GM11168 (cell line): ENCODE results near the gene CRY1.
"Not testable (repeated sequence)": the region's sequence is repeated elsewhere in the genome, so short reads cannot be mapped to it uniquely, and the experiment has no call there.

Experiments
- in situ Hi-C: fragments of 300-500 bp; cut with MboI; formaldehyde crosslinking; loops from one replicate; pipeline ENCODE4 v1.12.0; 2022; ENCODE audit warnings: low sequenced_read_pairs; ENCODE audit not compliant: unreplicated experiment

The CRY1 gene

GRCh38 chr12:107026356-107026755, 67.0 kb downstream of the CRY1 start:
- in situ Hi-C loops: not testable (repeated sequence)

DNA sequence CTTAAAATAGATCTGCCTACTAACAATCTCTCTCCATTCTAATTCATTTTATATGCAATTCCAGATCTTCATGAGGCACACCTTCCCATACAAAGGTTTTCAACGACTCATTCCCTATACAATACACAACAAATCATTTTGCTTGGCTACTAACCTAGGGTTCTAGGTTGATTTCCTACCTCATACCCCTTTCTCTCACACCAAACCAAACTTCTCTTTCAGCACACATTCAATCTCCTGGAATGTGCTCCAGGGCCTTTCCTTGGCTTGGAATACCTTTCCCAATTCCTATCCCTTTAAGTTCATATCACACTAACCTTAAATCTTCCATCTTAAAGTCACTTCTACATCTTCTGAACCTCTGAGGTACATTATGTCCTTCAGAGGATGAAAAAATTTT, 67.7 kb downstream of the CRY1 start:
- in situ Hi-C loops: no loop called here

GRCh38 chr12:107019546-107019945, 73.8 kb downstream of the CRY1 start:
- in situ Hi-C loops: no loop called here

DNA sequence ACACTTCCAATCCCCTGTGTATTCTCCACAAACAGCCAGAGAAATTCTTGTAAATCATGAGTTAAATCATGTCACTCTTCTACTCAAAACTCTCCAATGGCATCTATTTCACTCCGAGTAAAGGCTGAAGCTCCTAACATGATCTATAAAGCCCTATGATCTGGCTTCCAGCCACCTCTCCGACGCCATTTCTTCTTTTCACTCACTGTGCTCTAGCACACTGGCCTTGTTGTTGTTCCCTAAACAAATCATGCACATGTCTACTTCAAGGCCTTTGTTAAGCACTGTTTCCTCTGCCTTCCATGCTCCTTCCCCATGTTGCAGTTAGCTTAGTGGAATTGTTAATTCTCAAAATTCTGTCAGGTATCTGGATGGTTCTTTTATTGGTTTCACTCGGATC, 76.3 kb downstream of the CRY1 start:
- in situ Hi-C loops: no loop called here

GRCh38 chr12:107014055-107014454, 79.3 kb downstream of the CRY1 start:
- in situ Hi-C loops: no loop called here

- in situ Hi-C loops: no loop called here
Observed at GRCh38 chr12:107012736-107013425, 80.5 kb downstream of the CRY1 start.

DNA sequence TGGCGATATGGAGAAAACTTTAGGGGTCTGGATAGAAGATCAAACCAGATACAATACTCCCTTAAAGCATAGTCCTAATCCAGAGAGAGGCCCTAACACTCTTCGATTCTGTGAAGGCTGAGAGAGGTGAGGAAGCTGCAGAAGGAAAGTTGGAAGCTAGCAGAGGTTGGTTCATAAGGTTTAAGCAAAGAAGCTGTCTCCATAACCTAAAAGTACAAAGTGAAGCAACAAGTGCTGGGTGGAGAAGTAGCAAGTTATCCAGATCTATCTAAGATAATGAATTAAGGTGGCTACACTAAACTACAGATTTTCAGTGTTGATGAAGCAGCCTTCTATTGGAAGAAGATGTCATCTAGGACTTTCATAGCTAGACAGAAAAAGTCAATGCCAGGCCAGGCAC, 81.8 kb downstream of the CRY1 start:
- in situ Hi-C loops: no loop called here

DNA sequence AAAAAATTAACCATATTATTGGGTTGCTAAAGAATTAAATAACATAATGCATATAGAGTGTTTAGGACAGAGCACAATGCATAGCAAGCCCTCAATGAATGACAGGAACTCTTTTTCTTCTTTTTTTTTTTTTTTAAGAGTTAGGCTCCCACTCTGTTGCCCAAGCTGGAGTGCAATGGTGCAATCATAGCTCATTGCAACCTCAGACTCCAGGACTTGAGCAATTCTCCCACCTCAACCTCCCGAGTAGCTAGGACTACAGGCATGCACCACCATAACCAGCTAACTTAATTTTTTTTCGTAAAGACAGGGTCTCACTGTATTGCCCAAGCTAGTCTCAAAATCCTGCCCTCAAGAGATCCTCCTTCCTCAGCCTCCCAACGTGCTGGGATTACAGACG, 85.9 kb downstream of the CRY1 start:
- in situ Hi-C loops: no loop called here

GRCh38 chr12:107002665-107003064, 90.7 kb downstream of the CRY1 start:
- in situ Hi-C loops: not testable (repeated sequence)

DNA sequence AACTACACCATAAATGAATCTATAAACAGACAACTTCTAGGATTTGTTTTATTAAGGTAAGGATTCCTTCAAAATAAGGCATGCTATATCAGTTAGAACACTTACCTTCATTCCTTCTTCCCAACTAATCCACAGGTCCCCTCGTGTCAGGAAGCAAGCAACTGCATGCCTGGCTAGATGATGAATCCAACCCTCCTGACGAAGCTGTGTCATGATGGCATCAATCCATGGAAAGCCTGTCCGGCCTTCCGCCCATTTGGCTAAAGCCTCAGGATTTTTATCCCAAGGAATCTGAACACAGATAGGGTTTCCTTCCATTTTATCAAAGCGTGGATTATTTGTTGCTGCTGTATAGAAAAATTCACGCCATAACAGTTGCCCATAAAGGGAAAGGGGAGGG, 93.9 kb downstream of the CRY1 start:
- in situ Hi-C loops: no loop called here

DNA sequence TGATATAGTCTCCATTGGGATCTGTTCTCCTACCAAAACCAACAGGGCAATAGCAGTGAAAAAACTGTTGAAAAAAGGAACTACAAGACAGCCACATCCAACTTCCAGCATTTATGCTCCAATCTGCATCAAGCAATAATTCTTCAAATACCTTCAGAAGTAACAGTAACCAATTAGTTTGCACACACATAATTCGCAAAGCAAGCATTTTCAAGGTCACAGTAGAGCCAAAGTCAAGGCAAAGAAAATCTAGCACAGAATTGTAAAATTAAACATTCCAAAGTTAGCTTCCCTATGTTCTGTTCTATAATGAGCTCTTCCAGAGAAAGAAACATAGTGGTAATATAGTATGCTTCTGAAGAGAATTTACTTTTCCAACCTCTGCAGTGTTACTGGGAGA, 95.4 kb downstream of the CRY1 start:
- in situ Hi-C loops: no loop called here

- in situ Hi-C loops: not testable (repeated sequence)
Observed at GRCh38 chr12:106996102-106996501, 97.2 kb downstream of the CRY1 start.

GRCh38 chr12:106994579-106995220, 98.6 kb downstream of the CRY1 start:
- in situ Hi-C loops: no loop called here

- in situ Hi-C loops: no loop called here
Observed at GRCh38 chr12:106987846-106988245, 105.5 kb downstream of the CRY1 start.

- in situ Hi-C loops: no loop called here
Observed at GRCh38 chr12:106986625-106987389, 106.5 kb downstream of the CRY1 start, which contains the start of gene MTERF2. MTERF2 (minus strand) TSS chr12:106987146; CDS start chr12:106978714, 8,432 bp downstream.

DNA sequence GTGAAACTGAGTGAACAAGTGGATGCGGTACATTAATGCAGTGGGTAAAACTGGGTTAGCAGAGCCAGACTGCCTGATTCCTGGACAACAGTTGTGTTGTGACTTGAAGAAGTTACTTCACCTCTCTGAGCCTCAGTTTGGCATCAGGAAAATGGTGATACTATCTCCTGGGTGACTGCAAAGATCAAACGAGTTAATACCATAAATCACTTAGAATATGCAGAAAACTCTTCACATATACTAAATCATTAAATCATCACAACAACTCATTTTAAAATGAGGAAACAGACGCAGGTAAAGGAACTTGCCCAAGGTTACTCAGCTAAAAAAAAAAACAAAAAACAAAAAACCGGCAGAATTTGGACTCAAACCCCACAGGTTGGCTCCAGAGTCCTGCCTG, 107.2 kb downstream of the CRY1 start:
- in situ Hi-C loops: no loop called here

- in situ Hi-C loops: no loop called here
Observed at GRCh38 chr12:106985479-106985878, 107.9 kb downstream of the CRY1 start.

GRCh38 chr12:106984588-106985137, 108.7 kb downstream of the CRY1 start:
- in situ Hi-C loops: no loop called here

- in situ Hi-C loops: no loop called here
Observed at GRCh38 chr12:106982229-106982628, 111.1 kb downstream of the CRY1 start.

- in situ Hi-C loops: no loop called here
Observed at GRCh38 chr12:106981788-106982187, 111.6 kb downstream of the CRY1 start.

DNA sequence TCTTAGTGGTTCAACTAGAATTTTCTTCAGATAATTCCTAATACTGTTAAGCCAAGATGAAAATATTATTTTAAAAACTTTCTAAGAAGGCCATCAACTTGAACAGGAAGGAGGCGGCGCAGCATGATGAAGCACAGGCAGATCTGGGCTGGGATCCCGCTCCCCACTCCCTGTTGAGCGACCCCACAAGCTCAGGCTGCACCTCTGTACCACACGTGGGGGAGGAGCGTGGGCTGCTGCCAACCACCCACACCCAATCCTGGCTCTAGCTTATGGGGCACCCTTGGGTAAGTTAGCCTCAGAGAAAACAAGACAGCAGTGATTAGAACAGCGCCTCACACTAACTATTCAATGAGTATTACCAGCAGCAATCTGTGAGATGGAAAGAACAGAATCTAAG, 112.4 kb downstream of the CRY1 start:
- in situ Hi-C loops: no loop called here
